HG02763 (cell line): ENCODE measurements around the gene ZBTB7B.

ENCODE experiments used
- ATAC-seq: cut with Tn5 transposase; IDR thresholded peaks from one replicate; pipeline ENCODE4 v1.9.1; 2021; ENCODE audit warnings: mild to moderate bottlenecking, moderate library complexity; ENCODE audit not compliant: unreplicated experiment

The ZBTB7B gene

GRCh38 chr1:155003227-155003765 lies 694 bp downstream of the ZBTB7B start:
- no peak for ATAC-seq

- ATAC-seq, result no peak
Measured at GRCh38 chr1:155003766-155004351, 1.3 kb downstream of the ZBTB7B start.

GRCh38 chr1:155004352-155005075 lies 1.9 kb downstream of the ZBTB7B start:
- ATAC-seq, result no peak

DNA sequence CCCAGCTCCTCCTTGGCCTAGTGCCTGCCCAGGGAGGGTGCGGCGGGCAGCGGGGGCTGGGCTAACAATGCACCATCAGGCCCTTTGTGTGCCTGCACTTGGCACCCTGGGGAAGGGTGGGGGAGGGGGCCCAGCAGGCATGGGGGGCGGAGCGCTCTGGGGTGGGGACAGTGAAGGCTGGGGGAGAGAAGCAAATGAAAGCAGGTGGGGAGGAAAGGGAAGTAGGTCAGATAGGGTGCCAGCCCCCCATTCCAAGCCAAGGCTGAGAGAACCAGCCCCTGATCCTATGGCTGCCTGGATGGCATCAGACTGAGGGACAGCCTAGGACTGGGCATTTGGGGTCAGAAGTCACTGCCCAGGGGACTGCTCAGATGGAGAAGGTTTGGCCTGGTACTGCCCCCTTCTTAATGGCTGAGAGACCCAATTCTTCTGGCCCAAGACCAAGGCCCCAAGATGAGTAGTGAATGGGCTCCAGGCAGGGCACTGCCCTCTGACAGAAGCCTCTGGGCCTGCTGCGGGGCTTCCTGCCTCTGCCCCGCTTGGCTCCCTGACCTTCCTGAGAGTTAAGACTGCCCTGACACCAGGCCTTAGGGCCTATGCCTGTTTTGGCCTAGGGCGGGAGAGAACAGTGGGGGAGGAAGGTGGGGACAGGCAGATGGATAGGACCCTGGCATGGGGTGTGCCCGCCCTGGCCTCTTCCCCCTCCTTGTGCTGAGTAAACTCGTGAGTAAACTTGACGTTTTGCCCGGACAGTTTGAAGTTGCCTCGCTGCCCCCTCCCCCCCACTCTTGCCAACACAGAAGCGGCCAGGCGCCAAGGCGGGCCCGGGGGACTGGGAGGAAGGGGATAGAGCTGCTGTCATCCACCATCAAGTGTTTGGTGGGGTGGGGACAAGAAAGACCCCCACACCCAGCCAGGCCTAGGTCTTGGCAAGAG lies 2.7 kb downstream of the ZBTB7B start:
- no peak for ATAC-seq

GRCh38 chr1:155006601-155007101 lies 4.0 kb downstream of the ZBTB7B start:
- no peak for ATAC-seq

DNA sequence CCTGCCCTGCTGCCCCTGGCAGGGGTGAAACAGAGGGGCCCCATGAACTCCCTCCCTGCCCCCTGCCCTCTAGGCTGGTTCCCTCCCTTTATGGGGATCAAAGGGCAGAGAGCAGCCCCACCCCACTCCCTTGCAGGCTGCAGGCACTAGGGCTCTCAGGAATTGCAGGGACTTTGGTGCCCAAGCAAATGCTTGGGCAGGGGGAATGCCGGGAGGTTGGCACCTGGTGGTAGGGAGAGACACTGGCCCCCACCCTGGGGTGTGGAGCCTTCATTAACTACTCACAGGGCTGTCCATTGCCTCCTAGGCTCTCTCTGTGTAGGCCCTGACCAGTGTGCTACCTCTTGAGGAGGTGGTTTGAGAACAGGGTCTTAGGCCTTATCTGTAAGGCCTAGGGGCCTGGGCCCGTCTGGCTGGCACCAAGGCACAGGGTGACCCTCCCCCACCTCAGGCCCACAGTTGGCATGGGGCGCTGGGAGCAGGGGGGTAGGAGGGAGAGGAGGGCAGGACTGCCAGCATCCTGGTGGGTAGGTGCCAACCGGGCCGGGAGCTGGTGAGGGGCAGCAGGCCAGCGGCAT lies 4.7 kb downstream of the ZBTB7B start:
- ATAC-seq, result no peak

- ATAC-seq, result no peak
Measured at GRCh38 chr1:155008015-155008941, 5.7 kb downstream of the ZBTB7B start.

GRCh38 chr1:155009221-155009711 lies 6.7 kb downstream of the ZBTB7B start:
- no peak for ATAC-seq

GRCh38 chr1:155009742-155010141 lies 7.1 kb downstream of the ZBTB7B start:
- no peak for ATAC-seq

GRCh38 chr1:155010211-155010918 lies 7.8 kb downstream of the ZBTB7B start:
- no peak for ATAC-seq

DNA sequence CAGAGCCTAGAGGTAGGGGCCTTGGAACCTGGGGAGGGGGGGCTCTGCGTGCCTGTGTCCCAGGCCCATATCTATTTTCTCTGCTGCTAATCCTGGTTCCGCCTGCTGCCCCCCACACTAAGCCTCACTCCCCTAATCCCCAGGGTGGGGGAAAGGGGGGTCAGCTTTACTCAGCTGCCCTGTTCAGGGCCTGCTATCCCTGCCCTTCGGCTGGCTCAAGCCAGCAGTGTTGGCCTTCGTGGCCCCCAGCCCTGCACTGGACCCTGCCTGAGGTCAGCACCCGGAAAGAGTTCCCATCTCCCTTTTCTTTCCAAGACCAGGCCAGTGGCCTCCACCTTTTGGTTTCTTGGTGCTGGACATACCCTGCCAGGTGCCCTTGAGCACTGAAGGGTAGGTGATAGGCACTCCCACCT lies 8.4 kb downstream of the ZBTB7B start:
- no peak for ATAC-seq

DNA sequence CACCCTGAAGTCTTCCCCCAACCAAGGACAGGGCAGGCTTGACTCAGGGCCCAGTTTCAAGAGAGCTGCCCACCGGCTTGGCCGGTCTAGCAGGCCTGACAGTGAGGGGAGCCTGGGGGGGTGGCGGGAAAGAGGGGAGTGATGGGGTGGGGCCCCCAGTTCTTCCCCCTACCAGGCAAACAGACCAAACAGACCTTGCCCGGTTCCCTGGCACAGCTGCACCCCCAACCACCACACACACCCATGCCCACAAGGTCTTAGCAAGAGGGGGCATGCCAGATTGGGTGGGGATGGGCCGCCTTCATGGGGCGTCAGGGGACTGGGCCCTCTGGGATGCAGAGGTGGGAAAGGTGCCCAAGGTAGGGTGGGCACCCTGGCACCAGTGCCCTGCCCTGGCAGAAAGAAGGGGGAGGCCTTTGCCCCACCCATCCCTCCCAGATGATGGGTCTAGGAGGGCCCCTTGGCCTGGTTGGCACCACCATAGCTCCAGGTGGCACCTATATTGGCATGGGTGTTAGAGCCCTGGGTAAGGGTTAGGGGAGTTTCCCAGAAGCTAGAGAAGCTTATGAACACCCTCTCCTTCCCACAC lies 8.9 kb downstream of the ZBTB7B start:
- ATAC-seq, result no peak

- ATAC-seq, result no peak
Measured at GRCh38 chr1:155012026-155012546, 9.5 kb downstream of the ZBTB7B start.

DNA sequence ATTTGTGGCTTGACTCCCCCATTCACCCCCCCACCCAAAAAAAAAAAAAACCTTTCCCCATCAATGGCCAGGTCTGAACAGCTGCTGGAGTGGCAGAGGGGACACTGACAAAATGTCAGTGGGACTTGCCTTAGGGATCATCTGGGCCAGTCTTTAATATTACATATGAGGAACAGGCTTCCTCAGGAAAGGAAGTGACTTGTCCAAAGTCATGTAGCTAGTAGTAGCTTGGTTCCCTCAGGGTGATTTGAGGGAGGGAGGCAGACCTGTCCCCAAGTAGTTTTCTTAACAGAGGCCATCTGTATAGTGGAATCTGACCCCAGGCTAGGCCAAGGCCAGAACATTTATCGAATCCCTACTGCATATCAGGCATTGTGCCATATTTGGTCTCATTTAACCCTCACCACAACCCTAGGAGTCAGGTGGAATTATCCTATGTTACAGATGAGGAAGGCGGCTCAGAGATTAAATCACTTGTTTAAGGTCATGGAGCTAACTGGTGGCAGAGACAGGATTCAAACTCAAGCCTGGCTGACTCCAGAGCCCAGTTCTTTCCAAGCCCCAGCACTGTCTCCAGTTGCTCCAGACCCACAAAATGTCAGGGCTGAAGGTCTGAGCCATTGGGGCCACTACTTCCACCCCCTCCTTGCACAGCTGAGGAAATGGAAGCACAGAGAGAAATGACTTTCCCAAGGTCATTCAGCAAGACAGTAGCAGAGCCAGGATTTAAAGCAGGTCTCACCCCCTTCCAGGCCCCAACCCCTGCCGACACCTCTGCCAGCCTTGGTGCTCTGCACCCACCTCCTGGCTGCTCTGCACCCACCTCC lies 10.4 kb downstream of the ZBTB7B start:
- ATAC-seq, result no peak

DNA sequence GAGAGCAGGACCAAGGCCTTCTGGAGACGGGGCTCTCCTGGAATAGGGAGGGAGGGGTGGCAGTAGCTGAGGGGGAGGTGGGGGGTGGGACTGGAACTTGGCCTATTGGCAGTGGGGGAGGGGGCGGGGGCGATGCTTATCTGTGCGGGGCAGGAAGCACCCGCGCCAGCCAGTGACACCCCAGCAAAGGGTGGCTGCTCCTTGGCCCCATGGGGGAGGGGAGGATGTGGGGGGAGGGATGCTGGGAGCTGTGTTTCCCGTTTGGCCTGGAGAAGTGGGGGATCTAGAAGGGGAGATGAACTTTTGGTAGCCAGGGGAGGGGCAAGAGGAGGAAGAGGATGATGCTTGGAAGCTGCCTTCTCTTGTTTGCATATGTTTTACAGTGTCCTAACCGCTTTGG lies 11.0 kb downstream of the ZBTB7B start:
- ATAC-seq, result no peak

GRCh38 chr1:155014709-155015508 lies 12.3 kb downstream of the ZBTB7B start:
- ATAC-seq, result no peak
